Fibroblast of lung (primary cell): ENCODE results near the gene PITPNB.

Experiments
- CTCF ChIP-seq, 2 donors: IDR thresholded peaks in 1 of 2; conservative IDR thresholded peaks in 1 of 2; 1 replicate in 1 of 2; 2 replicates in 1 of 2; pipeline ENCODE4 v1.5.1; 2011 to 2012; ENCODE audit warnings: low read length in 2 of 2, control low read depth in 1 of 2, inconsistent platforms in 1 of 2, low read depth in 1 of 2, mild to moderate bottlenecking in 1 of 2
- EZH2 ChIP-seq: IDR thresholded peaks from 2 replicates; pipeline ENCODE4 v1.5.1; 2012; ENCODE audit warnings: low read length, control low read depth, mild to moderate bottlenecking; ENCODE audit errors: missing control alignments

- no peak for TF ChIP-seq CTCF (conservative IDR thresholded peaks at IDR 0.05 in 1 of 2, IDR thresholded peaks at IDR 0.05 in 1 of 2; ENCODE audit: low read depth in 1 of 2, low read length in 2 of 2)
- no peak for TF ChIP-seq EZH2
These were observed 42.4 kb downstream of the PITPNB start for GRCh38 chr22:27876684-27877083.
